ENCODE data around the gene MYBPC1.

DNA sequence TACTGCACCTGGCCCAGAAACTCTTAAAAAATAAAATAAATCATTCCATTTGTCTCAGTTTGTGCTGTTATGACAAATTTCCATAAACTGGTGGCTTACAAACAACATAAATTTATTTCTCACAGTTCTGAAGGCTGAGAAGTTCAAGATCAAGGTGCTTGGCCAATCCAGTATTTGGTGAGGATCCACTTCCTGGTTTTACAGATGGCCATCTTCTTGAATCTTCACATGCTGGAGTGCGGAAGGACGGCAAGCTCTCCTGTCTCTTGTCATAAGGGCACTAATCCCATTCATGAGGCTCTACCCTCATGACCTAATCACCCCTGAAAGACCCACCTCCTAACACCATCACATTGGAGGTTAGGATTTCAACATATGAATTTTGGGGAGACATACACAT lies 29.9 kb upstream of the MYBPC1 start:
- TF ChIP-seq, protein P1, sequence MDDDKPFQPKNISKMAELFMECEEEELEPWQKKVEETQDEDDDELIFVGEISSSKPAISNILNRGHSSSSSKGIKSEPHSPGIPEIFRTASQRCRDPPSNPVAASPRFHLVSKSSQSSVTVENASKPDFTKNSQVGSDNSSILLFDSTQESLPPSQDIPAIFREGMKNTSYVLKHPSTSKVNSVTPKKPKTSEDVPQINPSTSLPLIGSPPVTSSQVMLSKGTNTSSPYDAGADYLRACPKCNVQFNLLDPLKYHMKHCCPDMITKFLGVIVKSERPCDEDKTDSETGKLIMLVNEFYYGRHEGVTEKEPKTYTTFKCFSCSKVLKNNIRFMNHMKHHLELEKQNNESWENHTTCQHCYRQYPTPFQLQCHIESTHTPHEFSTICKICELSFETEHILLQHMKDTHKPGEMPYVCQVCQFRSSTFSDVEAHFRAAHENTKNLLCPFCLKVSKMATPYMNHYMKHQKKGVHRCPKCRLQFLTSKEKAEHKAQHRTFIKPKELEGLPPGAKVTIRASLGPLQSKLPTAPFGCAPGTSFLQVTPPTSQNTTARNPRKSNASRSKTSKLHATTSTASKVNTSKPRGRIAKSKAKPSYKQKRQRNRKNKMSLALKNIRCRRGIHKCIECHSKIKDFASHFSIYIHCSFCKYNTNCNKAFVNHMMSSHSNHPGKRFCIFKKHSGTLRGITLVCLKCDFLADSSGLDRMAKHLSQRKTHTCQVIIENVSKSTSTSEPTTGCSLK (tag by site-specific recombination; IDR thresholded peaks at IDR 0.05): no peak
- TF ChIP-seq, protein P2, sequence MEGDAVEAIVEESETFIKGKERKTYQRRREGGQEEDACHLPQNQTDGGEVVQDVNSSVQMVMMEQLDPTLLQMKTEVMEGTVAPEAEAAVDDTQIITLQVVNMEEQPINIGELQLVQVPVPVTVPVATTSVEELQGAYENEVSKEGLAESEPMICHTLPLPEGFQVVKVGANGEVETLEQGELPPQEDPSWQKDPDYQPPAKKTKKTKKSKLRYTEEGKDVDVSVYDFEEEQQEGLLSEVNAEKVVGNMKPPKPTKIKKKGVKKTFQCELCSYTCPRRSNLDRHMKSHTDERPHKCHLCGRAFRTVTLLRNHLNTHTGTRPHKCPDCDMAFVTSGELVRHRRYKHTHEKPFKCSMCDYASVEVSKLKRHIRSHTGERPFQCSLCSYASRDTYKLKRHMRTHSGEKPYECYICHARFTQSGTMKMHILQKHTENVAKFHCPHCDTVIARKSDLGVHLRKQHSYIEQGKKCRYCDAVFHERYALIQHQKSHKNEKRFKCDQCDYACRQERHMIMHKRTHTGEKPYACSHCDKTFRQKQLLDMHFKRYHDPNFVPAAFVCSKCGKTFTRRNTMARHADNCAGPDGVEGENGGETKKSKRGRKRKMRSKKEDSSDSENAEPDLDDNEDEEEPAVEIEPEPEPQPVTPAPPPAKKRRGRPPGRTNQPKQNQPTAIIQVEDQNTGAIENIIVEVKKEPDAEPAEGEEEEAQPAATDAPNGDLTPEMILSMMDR (tag by site-specific recombination; IDR thresholded peaks at IDR 0.05): no peak
- no peak for TF ChIP-seq ZBTB1 (tag by site-specific recombination; IDR thresholded peaks at IDR 0.05)
- no peak for TF ChIP-seq TRIM28 (IDR thresholded peaks at IDR 0.05; ENCODE audit: borderline replicate concordance, low read length)
- TF ChIP-seq GLIS1 (tag by site-specific recombination; IDR thresholded peaks at IDR 0.05): no peak

Data from HEK293 (cell line).